NCI-H2227 treated with DMSO at 0.1 percent for 48 hours (cell line): ENCODE results near the gene NUP93.
"Not testable (repeated sequence)": the region's sequence is repeated elsewhere in the genome, so short reads cannot be mapped to it uniquely, and the experiment has no call there.

ENCODE experiments used
- DNase-seq: peaks from one replicate; lab custom pipeline; 2025; lab: John Stamatoyannopoulos, UW

The NUP93 gene

DNA sequence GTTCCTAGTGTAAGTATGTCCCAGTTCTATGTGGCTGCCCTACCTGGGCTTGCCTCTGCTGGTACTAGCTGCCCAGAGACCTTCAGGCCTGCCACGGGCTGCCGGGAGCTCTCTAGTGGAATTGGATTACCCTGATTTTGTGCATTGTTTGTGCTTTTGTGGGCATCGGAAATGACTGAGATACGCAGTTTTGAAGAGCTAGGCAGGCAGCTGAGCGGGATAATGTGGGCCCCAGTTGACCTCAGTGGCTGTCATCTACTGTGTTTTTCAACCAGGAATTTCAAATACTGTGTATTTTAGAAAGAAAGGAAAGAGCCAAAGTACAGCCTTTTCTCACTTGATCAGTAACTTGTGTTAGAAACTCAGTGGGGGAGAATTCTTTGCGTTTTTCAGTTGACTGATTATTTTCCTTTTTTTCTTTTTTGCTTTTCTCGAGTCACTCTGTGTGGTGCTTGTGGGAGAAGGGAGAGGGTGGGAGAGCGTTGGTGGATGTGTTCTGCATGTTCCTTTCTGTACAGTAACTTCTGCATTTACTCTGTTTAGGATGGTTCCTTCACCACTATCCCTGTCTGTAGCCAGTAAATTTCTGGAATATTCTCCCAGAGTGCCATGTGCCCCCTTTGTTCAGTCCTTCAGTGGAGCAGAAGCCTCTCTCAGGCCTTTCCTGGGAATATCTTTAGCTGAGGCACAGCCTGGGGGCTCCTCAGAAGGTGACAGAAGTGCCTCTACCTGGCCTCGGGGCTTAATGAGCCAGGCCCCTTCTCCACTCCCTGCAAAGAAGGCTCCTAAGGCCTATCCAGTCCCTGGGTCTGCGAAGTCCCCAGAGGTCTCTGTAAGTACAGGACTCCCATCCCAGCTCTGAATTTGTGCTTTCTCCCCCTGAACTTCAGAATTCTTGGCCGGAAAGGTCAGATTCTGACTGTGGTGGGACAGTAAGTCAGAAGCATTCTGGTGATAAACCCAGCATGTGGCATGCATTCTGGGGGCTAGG lies 120.1 kb downstream of the NUP93 start:
- no peak for DNase-seq

DNA sequence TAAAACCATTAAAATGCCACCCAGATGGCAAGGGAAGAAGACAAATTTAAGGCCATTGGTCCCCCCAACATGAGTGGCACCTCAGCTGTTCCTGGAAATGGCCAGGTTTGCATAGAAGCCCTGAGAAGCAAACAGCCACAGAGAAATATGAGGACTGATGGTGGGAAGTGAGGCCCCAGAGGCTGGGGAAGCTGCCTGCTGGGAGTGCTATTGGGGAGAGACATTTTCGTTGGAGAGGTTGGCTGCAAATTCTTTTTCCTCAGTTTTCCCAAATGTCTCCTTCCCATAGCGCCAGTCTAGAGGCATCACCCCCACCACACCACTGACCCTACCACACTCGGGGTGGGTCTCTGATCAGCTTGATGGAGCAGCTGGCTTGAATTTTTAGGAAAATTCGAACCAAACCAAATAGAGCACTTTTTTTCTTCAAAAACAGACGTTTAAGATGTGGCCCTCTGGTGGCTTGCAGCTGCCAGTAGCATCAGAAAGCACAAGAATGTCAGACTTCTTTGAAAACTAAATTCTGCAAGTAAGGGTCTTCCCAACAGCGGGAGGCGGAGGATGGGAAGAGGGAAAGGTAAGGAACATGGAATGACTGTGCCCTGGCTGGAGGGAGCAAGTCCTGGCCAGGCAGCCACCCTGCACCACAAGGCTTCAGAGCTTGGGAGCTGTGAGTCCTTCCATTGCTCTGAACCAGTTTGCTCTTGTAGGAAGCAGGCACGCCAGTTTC lies 121.9 kb downstream of the NUP93 start:
- DNase-seq, result no peak

DNA sequence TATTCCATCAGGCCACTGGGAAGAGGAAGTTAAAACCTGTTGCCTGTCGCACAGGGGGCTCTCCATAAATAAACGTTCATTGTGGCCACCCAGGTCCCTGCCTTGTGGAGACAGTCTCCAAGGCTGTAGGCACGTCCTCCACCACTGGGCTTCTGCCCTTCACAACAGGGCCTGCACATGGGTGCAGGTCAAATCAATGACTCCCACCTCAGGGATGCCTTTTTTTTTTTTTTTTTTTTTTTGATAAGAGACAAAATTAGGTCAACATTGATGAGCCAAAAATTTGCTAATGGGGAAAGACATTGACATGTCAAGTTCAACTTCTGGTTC lies 122.4 kb downstream of the NUP93 start:
- no peak for DNase-seq

DNA sequence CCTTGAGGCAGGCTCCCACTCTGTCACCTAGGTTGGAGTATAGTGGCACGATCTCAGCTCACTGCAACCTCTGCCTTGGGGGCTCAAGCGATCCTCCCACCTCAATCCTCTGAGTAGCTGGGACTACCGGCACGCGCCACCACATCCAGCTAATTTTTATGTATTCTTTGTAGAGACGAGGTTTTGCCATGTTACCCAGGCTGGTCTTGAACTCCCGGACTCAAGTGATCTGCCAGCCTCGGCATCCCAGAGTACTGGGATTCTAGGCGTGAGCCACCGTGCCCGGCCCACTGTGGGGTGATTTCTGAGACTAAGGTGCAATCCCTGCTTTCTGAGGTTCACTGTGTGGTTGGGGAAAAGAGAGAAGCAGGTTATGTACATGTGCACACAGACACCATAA lies 123.0 kb downstream of the NUP93 start:
- no peak for DNase-seq

DNA sequence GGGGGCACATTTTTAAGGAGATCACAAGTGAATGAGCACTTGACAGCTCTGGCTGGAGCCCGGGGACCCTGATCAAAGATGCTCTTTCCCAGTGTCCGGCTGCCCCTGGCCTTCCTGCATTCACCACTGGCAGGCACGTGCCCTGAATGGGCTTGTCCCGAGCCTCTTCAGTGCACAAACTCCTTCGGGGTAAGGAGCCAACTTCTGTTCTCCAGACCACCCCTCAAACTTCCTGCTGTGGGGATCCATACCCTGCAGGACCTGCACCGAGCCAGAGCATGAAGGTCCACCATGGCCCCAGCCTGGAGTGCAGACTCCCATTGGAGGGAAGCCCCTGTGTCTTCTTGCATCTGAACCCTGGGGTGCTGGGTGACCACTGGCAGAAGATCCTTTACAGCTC lies 125.3 kb downstream of the NUP93 start:
- DNase-seq, result no peak

DNA sequence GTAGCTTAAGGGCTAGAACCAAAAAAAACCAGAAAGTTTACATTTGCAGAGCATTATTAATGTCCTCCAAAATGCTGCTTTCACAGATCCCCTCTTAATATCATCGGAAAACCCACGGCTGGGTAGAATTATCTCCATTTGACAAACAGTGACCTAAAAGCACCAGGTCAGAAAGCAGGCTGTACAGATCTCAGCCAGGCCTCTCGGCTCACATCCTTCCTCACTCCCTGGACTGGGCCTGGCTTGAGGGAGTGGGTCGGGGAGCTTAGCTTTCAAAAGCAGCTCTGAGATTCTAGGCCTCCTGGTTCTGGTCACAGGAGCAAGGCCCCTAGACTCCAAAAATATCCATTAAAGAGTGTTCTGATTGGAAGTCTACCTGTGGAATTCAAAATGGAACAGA lies 126.0 kb downstream of the NUP93 start:
- DNase-seq, result no peak

DNA sequence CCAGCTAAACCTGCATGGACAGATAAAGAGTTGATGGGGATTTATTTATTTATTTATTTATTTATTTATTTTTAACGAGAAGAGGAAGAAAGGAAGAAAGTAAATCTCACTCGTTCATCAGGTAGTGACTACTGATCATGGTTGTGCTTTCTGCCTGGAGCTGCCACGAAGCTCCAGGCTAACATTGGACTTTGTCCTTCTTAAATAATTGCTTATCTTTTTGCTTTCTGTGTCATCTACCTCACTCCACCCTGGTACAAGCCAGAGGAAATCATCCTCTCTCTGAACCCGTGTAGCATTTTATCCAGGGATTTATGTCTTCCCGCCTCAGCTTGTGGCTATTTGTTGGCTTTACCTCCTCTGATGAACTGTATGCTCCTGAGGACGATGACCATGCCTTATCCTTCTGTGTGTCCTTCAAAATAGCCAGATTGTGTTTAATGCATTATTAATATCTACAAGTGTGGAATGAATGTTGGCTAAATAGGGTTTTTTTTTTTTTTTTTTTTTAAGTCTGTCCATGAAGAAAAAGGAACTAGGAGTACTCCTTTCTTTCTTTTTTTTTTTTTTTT lies 127.0 kb downstream of the NUP93 start:
- no peak for DNase-seq

DNA sequence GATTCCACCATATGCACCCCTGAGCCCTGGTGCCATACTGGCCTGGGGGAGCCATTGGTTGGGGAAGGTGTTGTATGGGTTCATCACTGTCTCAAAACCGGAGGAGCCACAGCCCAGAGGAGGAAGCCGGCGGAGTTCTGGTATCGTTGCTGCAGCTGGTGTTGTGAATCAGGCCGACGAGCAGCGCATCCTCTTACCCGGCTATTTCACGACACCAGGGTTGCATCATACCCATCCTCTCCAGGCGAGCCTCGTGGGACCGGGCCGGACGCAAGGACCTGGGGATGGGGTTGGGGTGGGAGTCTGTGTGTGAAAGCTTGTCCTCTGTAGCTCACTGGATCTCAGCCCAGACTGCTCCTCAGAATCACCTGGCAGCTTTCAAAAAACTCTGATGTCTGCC lies 128.4 kb downstream of the NUP93 start:
- no peak for DNase-seq

DNA sequence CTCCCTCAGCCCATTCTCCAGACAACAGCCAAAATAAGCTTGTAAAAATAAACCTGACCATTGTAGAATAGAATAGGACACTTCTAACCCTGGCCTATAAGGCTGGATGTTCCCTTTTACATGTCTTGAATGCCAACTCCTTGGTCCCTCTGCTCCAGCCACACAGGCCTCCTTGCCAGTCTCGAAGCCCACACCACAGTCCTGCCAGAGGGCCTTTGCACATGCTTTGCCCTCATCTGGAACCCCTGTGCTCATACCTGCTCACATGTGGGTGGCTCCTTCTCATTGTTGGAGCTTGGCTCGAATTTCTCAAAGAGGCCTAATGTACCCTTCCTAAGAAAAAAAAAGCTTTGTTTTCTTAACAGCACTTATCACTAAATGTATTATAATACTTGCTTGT lies 129.7 kb downstream of the NUP93 start:
- DNase-seq, result no peak

DNA sequence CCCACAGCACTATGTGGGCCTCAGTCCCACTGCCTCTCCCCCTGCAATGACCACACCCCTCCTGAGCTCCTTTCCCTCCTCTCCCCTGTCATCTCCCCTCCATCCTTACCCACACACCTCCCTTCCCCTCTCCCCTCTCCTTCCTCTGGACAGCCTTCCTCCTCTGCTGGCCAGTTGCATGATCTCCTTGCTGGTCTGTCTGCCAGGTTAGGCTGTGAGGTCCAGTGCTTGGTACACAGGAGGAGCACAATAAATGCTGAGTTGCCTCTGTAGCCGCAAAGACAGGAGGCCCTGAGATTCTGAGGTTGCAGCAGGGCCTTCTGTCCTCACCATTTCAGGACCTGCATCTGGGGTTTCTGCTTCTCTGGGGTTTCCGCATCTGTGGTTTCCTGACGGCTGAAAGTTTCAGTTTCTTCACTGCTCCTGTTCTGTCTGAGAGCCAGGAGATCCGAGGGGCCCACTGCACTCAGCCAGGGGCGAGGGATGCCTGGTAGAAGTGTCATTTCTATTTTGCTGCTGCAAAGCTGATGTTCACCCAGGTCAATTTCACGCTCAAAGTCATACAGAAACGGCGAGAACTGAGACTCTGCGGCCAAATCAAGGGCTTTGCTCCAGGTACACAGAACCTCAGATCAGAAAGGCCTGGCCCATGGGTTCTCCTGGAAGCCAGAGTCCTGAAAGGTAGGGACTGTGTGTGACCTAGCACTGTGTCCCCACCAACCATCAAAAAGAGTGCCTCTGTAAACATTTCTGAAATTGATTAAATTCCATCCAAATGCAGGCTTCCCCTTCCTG lies 130.5 kb downstream of the NUP93 start:
- DNase-seq, result no peak

DNA sequence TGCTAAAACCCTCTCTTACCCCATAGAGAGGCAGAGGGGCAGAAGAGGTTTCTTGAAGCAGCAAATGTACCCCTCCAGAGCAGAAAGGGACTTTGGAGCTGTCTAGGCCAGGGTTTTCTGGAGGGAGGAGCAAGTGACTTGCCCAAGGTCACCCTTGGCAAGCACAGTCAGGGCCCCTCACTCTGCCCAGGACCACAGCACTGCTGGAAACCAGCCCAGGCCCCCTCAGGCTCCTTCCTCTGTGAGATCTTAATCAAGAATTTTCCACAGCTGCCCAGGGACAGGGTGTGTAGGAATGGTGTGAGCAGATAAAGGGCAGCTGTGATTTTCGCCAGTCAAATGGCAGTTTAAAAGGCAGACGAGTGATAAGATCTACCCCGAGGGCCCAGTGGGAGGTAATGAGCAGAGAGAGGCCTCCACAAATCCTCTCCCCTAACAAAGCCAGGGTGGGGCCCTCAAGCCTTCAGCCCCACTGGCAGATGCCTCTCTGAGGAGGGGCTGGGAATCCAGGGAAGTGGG lies 131.2 kb downstream of the NUP93 start:
- no peak for DNase-seq

DNA sequence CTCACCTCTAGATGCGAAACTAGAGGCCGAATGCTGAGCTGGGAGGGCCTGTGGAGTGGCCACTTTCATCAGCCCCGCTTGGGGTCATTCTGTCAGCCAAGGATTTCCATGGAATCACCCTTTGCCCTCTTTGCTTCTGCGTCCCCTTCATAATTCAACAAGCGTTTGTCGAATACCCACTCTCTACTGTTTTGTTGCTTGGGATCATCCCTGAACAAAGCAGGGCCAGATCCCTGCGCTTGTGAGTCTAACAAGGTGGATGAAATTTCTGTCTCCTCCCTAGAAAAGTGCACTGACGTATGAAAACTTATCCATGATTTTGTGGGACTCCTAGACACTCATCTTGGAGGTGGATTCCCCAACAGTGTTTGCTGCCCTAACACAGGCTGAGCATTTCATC lies 131.8 kb downstream of the NUP93 start:
- DNase-seq, result no peak

DNA sequence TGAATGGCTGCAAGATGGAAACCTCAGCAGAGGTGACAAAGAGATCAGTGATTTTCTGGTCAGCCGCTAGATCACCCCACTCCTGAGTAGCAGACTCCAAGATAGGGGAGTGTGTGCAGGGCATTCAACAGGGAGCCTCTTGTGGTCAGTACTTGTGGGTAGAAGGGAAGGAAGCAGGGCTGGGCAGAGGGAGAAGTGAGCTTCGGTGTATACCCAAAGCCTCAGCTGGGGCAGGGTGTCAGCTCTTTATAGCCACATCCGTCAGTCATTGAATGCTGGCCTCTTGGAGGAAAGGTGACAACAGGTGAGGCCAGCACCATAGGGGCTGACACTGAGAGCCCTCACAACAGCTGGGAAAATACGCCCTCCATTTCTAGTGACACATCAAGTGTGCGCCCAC lies 132.8 kb downstream of the NUP93 start:
- no peak for DNase-seq

DNA sequence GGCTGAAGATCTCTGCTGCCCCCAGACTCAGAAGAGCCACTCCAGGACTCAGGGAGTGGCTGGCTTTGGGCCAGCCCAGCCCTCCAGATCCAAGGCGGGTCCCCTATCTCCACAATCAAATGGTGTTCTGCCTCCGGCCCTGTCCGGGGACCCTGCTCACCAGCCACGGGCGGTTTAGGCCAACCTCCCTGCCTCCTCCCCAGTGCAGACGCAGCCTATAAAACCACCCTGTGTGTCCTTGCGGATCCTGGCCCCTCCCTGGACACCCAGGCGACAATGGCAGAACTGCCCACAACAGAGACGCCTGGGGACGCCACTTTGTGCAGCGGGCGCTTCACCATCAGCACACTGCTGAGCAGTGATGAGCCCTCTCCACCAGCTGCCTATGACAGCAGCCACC lies 135.0 kb downstream of the NUP93 start, which contains the start of gene SLC12A3:
Gene SLC12A3, plus strand, starts transcription at position 248 of the 400 bp plus-strand sequence. Its CDS starts 29 bp downstream, at position 277.
- DNase-seq, result no peak

DNA sequence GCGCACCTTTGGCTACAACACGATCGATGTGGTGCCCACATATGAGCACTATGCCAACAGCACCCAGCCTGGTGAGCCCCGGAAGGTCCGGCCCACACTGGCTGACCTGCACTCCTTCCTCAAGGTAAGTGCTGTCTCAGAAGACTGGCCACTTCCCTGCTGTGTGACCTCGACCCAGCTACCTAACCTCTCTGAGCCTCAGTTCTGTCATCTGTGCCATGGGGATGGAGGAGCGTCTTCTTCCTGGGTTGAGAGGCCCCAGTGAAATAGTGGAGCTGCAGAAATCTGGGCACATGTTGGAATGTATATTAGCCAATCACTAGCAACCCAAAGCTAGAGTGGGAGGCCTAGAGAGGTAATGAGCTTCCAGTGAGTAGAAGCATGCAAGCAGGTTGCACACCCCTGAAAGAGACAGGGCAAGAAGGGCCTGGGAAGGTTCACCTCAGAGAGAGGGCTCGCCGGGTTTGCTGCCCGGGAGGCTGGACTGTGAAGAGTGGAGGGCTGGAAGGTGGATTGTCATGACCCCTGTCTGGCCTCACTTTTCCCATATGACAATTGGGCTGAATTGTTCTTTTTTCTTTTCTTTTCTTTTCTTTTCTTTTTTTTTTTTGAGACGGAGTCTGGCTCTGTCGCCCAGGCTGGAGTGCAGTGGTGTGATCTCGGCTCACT lies 135.6 kb downstream of the NUP93 start:
- no peak for DNase-seq

DNA sequence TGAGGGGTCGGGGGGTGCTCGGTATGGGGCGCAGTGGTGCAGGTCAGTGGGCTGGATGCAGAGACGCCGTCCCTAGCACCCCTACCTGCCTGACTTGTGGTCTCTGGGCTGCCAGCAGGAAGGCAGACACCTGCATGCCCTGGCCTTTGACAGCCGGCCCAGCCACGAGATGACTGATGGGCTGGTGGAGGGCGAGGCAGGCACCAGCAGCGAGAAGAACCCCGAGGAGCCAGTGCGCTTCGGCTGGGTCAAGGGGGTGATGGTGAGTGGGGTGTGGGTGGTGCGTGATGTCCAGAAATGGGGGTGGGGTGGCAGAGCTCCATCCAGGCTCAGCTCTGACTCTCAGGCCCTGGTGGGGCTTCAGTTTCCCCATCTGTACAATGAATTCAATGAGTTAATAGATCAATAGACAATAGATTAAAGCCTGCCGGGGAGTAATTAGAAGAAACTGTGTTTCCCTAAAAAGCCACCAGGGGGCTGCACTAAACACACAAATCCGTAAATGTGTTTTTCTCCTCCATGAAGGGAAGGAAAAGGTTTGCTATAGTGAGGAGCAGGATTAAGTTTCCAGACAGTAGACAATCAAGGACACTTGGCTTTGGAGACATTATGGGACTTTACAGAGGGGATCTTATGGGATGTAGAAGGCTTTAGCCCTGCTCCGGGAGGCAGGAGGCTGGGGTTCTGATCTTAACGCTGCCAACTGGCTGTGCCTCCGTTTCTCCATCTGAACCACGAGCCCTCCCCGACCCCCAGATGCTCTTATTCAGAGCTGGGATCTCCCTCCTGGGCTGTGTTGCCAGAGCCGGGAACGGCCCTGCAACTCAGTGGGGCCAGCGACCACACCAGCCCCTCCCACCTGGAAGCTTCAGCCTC lies 137.3 kb downstream of the NUP93 start:
- peak; percentile 32 for DNase-seq

DNA sequence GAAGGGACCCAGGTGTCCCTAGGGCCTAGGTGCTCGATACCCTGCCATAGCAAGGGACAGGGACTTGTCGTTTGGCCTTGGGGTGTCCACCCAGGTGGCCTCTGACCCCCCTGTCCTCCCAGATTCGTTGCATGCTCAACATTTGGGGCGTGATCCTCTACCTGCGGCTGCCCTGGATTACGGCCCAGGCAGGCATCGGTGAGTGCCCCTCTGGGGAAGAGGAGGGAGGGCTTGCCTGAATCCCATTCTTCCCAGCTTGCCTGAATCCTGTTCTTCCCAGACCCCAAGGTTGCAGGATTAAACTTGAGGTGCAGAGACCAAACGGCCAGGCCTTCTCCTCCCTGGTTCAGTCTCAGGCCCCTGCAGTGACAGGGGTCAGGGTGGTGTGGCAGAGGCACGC lies 138.2 kb downstream of the NUP93 start:
- no peak for DNase-seq

DNA sequence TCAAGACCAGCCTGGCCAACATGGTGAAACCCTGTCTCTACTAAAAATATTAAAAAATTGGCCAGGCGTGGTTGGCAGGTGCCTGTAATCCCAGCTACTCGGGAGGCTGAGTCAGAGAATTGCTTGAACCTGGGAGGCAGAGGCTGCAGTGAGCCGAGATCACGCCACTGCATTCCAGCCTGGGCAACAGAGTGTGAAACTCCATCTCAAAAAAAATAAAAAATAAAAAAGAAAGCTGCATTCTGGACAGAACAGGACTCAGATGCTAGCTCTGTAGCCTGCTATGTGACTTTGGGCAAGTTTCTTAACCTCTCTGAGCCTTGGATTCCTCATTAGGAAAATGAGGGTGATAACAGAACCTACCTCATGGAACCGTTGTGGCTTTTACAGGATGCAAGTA lies 138.8 kb downstream of the NUP93 start:
- DNase-seq, result not testable (repeated sequence)

DNA sequence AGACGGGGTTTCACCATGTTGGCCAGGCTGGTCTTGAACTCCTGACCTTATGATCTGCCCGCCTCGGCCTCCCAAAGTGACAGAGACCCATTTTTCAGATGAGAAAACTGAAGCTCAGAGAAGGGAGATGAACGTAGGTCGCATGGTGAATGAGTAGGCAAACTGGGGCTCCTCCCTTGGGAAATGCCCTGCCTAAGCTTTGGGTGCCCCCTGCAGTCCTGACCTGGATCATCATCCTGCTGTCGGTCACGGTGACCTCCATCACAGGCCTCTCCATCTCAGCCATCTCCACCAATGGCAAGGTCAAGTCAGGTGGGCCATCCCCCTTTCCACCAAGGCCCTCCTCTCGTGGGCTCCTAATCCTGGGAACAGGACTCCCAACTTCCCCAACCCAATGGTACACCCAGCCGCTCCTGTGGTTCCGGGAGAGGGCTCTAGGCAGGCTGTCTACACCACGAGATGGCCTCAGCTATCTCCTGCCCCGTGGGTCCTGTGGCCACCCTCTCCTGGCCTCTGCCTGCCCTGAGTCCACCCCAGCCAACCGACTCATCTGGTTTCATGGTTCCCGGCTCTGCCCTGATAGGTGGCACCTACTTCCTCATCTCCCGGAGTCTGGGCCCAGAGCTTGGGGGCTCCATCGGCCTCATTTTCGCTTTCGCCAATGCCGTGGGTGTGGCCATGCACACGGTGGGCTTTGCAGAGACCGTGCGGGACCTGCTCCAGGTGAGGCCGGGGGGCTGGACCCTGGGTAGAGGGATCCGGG lies 139.8 kb downstream of the NUP93 start:
- DNase-seq, result no peak
